Lower leg skin (tissue), 3 donors: Measurements from ENCODE around the gene GRM7.

Source experiments
- CTCF ChIP-seq, 3 donors: fragments of 450-650 bp; IDR thresholded peaks; one replicate each; pipeline ENCODE4 v1.5.1; 2016; ENCODE audit warnings: antibody characterized with exemption in 3 of 3, mild to moderate bottlenecking in 3 of 3, moderate library complexity in 2 of 3
- POLR2A ChIP-seq, 2 donors: fragments of 450-650 bp; IDR thresholded peaks; one replicate each; pipeline ENCODE4 v1.6.1; 2016 to 2017; ENCODE audit warnings: antibody characterized with exemption in 2 of 2, mild to moderate bottlenecking in 1 of 2, moderate library complexity in 1 of 2

DNA sequence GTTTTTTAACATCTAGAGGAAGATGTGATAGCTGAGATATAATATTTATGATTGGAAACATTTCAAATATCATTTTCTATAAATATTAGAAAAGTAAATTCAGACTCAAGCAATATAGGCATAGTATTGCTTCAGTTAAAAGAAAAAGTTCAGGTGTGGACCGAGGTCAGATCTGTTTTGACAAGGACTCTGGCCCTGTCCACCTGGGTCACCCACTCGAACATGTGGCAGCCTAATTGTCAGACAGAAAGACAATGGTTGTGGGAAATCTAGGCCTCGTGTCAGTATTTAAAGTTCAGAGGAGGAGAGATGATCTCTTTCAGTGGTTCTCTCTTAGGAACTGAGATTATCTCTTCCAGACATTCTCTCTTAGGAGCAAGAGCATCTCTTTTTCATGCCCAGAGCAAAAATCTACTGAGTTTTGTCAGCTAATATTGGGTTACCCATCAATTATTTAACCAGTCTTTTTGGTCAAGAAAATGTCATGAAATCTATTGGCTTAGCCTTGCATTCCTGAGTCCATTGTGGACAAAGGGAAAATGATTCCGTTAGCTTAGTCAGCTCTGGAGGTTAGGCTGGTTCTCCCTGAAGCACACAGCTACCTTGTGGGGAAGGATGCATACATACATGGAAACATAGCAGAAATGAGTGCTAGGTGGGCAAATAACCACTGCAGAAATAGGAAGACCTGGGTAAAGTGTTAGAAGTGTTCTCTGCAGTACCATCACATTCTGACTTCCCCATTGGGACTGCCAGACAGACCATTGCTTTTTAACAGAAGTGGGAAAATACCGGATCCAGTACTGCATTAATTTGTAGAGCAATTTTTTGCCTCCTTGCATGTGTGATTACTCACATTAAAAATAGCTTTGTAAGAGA, 343.3 kb downstream of the GRM7 start:
- TF ChIP-seq POLR2A (IDR thresholded peaks at IDR 0.05) (no peak), CTCF (IDR thresholded peaks at IDR 0.05) (no peak)
